ENCODE results near the gene TMCC1.
"Not testable (repeated sequence)": the region's sequence is repeated elsewhere in the genome, so short reads cannot be mapped to it uniquely, and the experiment has no call there.

TMCC1 gene

GRCh38 chr3:129640985-129641384, 252.5 kb downstream of the TMCC1 start:
- not testable (repeated sequence) for DNase-seq

- DNase-seq: no peak
Observed at GRCh38 chr3:129638481-129638880, 255.0 kb downstream of the TMCC1 start.

- no peak for DNase-seq
Observed at GRCh38 chr3:129636082-129636481, 257.4 kb downstream of the TMCC1 start.

- DNase-seq: no peak
Observed at GRCh38 chr3:129635656-129636055, 257.9 kb downstream of the TMCC1 start.

- no peak for DNase-seq
Observed at GRCh38 chr3:129633751-129634481, 259.6 kb downstream of the TMCC1 start.

- DNase-seq: no peak
Observed at GRCh38 chr3:129632977-129633376, 260.5 kb downstream of the TMCC1 start.

- DNase-seq: no peak
Observed at GRCh38 chr3:129632556-129632955, 261.0 kb downstream of the TMCC1 start.

- DNase-seq: no peak
Observed at GRCh38 chr3:129632056-129632455, 261.5 kb downstream of the TMCC1 start.

- DNase-seq: no peak
Observed at GRCh38 chr3:129629011-129629410, 264.5 kb downstream of the TMCC1 start.

GRCh38 chr3:129628169-129628522, 265.4 kb downstream of the TMCC1 start:
- no peak for DNase-seq

- peak; percentile 71 to 72 for DNase-seq
Observed at GRCh38 chr3:129627350-129628168, 266.0 kb downstream of the TMCC1 start.

GRCh38 chr3:129626744-129627349, 266.7 kb downstream of the TMCC1 start:
- peak; percentile 54 to 75 for DNase-seq

GRCh38 chr3:129625072-129625874, 268.2 kb downstream of the TMCC1 start:
- DNase-seq: no peak

- DNase-seq: no peak
Observed at GRCh38 chr3:129624347-129625071, 269.0 kb downstream of the TMCC1 start.

GRCh38 chr3:129623447-129624118, 269.9 kb downstream of the TMCC1 start:
- DNase-seq: no peak

GRCh38 chr3:129622933-129623332, 270.6 kb downstream of the TMCC1 start:
- DNase-seq: no peak

GRCh38 chr3:129622226-129622874, 271.2 kb downstream of the TMCC1 start:
- no peak for DNase-seq

- DNase-seq: no peak
Observed at GRCh38 chr3:129621626-129622225, 271.8 kb downstream of the TMCC1 start.

GRCh38 chr3:129620828-129621559, 272.5 kb downstream of the TMCC1 start:
- no peak for DNase-seq

GRCh38 chr3:129619726-129620162, 273.8 kb downstream of the TMCC1 start:
- no peak for DNase-seq
